ENCODE results near the gene CRK.

DNA sequence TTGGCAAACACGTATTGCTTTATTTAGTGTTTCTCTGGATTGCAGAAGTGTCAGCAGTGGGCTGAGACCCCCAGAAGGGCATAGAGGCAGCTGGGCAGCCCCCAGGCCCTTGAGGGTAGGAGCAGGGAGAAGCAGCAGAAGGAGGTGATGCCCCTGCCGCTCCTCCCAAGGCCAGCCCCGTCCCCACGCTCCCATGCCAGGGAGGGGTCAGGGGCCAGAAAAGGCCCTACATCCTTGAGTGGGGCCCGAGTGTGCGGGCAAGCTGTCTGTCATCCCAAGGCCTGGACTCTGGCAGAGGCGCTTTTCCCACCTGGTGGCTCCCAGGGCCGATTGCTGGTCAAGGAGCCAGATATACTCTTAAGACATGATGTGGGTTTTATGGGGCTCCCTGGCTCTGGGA lies 8.2 kb upstream of the CRK start:
- TF ChIP-seq, protein P1, sequence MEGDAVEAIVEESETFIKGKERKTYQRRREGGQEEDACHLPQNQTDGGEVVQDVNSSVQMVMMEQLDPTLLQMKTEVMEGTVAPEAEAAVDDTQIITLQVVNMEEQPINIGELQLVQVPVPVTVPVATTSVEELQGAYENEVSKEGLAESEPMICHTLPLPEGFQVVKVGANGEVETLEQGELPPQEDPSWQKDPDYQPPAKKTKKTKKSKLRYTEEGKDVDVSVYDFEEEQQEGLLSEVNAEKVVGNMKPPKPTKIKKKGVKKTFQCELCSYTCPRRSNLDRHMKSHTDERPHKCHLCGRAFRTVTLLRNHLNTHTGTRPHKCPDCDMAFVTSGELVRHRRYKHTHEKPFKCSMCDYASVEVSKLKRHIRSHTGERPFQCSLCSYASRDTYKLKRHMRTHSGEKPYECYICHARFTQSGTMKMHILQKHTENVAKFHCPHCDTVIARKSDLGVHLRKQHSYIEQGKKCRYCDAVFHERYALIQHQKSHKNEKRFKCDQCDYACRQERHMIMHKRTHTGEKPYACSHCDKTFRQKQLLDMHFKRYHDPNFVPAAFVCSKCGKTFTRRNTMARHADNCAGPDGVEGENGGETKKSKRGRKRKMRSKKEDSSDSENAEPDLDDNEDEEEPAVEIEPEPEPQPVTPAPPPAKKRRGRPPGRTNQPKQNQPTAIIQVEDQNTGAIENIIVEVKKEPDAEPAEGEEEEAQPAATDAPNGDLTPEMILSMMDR (conservative IDR thresholded peaks at IDR 0.05; ENCODE audit: low read depth, low read length): no peak
- TF ChIP-seq EZH2 (IDR thresholded peaks at IDR 0.05; ENCODE audit: low read length, unreplicated experiment): no peak

Measured in PC-3 (cell line).